IMR-90 (cell line): ENCODE measurements around the gene OSTM1. TPM values are rescaled to one million over a fixed set of nuclear protein-coding genes. Genes with fewer than 3 reads are reported as not detected.

Experiments
- ATAC-seq: fragments of 200-7000 bp; cut with Tn5 transposase; 2 replicates; pipeline ENCODE4 v1.9.1; 2020; ENCODE audit warnings: low read depth, mild to moderate bottlenecking, moderate library complexity
- BruUV-seq: library from RNA; stranded (reverse); fragments of 400-500 nt; replicated peaks from 2 replicates; lab custom pipeline; 2021; lab: Mats Ljungman, UMichigan
- CTCF ChIA-PET: fragments of 300-600 bp; formaldehyde crosslinking; extraction: SDS; loops from one replicate; lab custom pipeline; 2021; ENCODE audit warnings: antibody characterized with exemption; lab: Yijun Ruan, JAX
- POLR2A ChIA-PET: fragments of 300-600 bp; sonication (Branson Sonifier 250); formaldehyde crosslinking; loops from one replicate; lab custom pipeline; 2022; ENCODE audit warnings: antibody characterized with exemption; ENCODE audit not compliant: unreplicated experiment; lab: Charles Lee
- DNase-seq: peaks from one replicate; pipeline ENCODE4 v3.0.0; 2013
- H2AFZ ChIP-seq: replicated peaks from 2 replicates; pipeline ENCODE3; 2013; ENCODE audit warnings: low read length, mild to moderate bottlenecking; ENCODE audit not compliant: poor library complexity
- H2AK5ac ChIP-seq: 2 replicates; pipeline ENCODE4 v1.6.1; 2013; ENCODE audit warnings: low read depth, low read length, inconsistent platforms
- H2AK9ac ChIP-seq: replicated peaks from 2 replicates; pipeline ENCODE3; 2013; ENCODE audit warnings: mild to moderate bottlenecking, low read depth, low read length, moderate library complexity; ENCODE audit not compliant: poor library complexity
- H2BK120ac ChIP-seq: 2 replicates; pipeline ENCODE4 v1.6.1; 2013; ENCODE audit warnings: low read depth, low read length, inconsistent platforms
- H2BK15ac ChIP-seq: 3 replicates; pipeline ENCODE4 v1.6.1; 2013; ENCODE audit warnings: low read depth, low read length, inconsistent platforms
- H2BK20ac ChIP-seq: 2 replicates; pipeline ENCODE4 v1.6.1; 2013; ENCODE audit warnings: low read depth, mild to moderate bottlenecking, inconsistent platforms, low read length, moderate library complexity
- H2BK5ac ChIP-seq: 2 replicates; pipeline ENCODE4 v1.6.1; 2013; ENCODE audit warnings: mild to moderate bottlenecking, low read depth, low read length, inconsistent platforms; ENCODE audit not compliant: poor library complexity, severe bottlenecking
- H3K14ac ChIP-seq: replicated peaks from 2 replicates; pipeline ENCODE4 v1.6.1; 2013; ENCODE audit warnings: low read depth, low read length, inconsistent platforms
- H3K18ac ChIP-seq: 2 replicates; pipeline ENCODE4 v1.6.1; 2013; ENCODE audit warnings: low read depth, low read length, control low read depth
- H3K23ac ChIP-seq: 2 replicates; pipeline ENCODE4 v1.6.1; 2013; ENCODE audit warnings: low read depth, low read length, inconsistent platforms
- H3K27ac ChIP-seq: 2 replicates; pipeline ENCODE4 v1.5.1; 2013; ENCODE audit warnings: mild to moderate bottlenecking, control low read depth, low read length; ENCODE audit not compliant: insufficient read depth
- H3K27me3 ChIP-seq: 2 replicates; pipeline ENCODE4 v1.6.1; 2013; ENCODE audit warnings: low read length; ENCODE audit not compliant: control insufficient read depth, insufficient read depth
- H3K36me3 ChIP-seq: 2 replicates; pipeline ENCODE4 v1.6.1; 2013; ENCODE audit warnings: low read length, mixed read lengths; ENCODE audit not compliant: control insufficient read depth, insufficient read depth
- H3K4ac ChIP-seq: 2 replicates; pipeline ENCODE4 v1.6.1; 2013; ENCODE audit warnings: low read depth, low read length, inconsistent platforms
- H3K4me1 ChIP-seq: 2 replicates; pipeline ENCODE4 v1.6.1; 2013; ENCODE audit warnings: low read length, mixed read lengths; ENCODE audit not compliant: control insufficient read depth, insufficient read depth
- H3K4me2 ChIP-seq: 2 replicates; pipeline ENCODE4 v1.6.1; 2013; ENCODE audit warnings: low read depth, mild to moderate bottlenecking, control low read depth, low read length, moderate library complexity
- H3K4me3 ChIP-seq: 2 replicates; pipeline ENCODE4 v1.5.1; 2013; ENCODE audit warnings: low read depth, mild to moderate bottlenecking, control low read depth, low read length, moderate library complexity; ENCODE audit not compliant: insufficient read depth
- H3K56ac ChIP-seq: 2 replicates; pipeline ENCODE4 v1.6.1; 2013; ENCODE audit warnings: low read length, inconsistent platforms; ENCODE audit not compliant: insufficient read depth; ENCODE audit errors: extremely low read depth
- H3K79me1 ChIP-seq, 2 experiments: 2 replicates each; pipeline ENCODE4 v1.6.1; 2013; ENCODE audit warnings: low read length in 2 of 2, inconsistent platforms in 1 of 2, low read depth in 1 of 2
- H3K9ac ChIP-seq: 2 replicates; pipeline ENCODE4 v1.6.1; 2013; ENCODE audit warnings: low read depth, low read length, control low read depth
- H3K9me1 ChIP-seq: 2 replicates; pipeline ENCODE4 v1.6.1; 2013; ENCODE audit warnings: low read length, inconsistent platforms; ENCODE audit not compliant: insufficient read depth
- H3K9me3 ChIP-seq: 2 replicates; pipeline ENCODE4 v1.6.1; 2013; ENCODE audit warnings: low read length; ENCODE audit not compliant: control insufficient read depth, insufficient read depth
- H4K20me1 ChIP-seq: 2 replicates; pipeline ENCODE4 v1.6.1; 2013; ENCODE audit warnings: low read length, inconsistent platforms; ENCODE audit not compliant: insufficient read depth
- H4K5ac ChIP-seq: 2 replicates; pipeline ENCODE4 v1.6.1; 2013; ENCODE audit warnings: mild to moderate bottlenecking, low read depth, low read length, control low read depth
- H4K8ac ChIP-seq, 2 experiments: 2 replicates each; pipeline ENCODE4 v1.6.1; 2013; ENCODE audit warnings: low read depth in 2 of 2, low read length in 2 of 2, control low read depth in 1 of 2, inconsistent platforms in 1 of 2
- H4K91ac ChIP-seq: 2 replicates; pipeline ENCODE4 v1.6.1; 2013; ENCODE audit warnings: low read depth, low read length, inconsistent platforms; ENCODE audit not compliant: insufficient read depth
- CEBPB ChIP-seq: IDR thresholded peaks from 2 replicates; pipeline ENCODE4 v1.6.1; 2012; ENCODE audit warnings: low read depth, low read length, improper control_type of control experiment
- MAFK ChIP-seq: IDR thresholded peaks from 2 replicates; pipeline ENCODE4 v1.6.1; 2012; ENCODE audit warnings: low read depth, low read length, improper control_type of control experiment
- SMC3 ChIP-seq: fragments of 150-350 bp; IDR thresholded peaks from 2 replicates; pipeline ENCODE4 v1.6.1; 2016; ENCODE audit warnings: low read depth, mild to moderate bottlenecking, antibody characterized with exemption, low read length, moderate library complexity
- WGBS, 2 experiments: methylation state at CpG; one replicate each; pipeline versions ENCODE4 v1.1.5 to v1.1.7; 2013; ENCODE audit warnings: missing lambda C conversion rate in 2 of 2; ENCODE audit not compliant: insufficient read length in 1 of 2; ENCODE audit errors: extremely low coverage in 2 of 2; 5-methylcytosine and 5-hydroxymethylcytosine counted together
- dilution Hi-C: fragments of 300-500 bp; cut with HindIII; formaldehyde crosslinking; loops from one replicate; pipeline ENCODE4 v1.14.3; 2018; ENCODE audit warnings: low sequenced_read_pairs; ENCODE audit not compliant: unreplicated experiment
- in situ Hi-C: fragments of 300-500 bp; cut with MboI; formaldehyde crosslinking; loops from 3 replicates; pipeline ENCODE4 v1.14.3; 2019; ENCODE audit warnings: low sequenced_read_pairs, inconsistent platforms, mixed read lengths
- intact Hi-C: fragments of 100-400 bp; cut with micrococcal nuclease; formaldehyde crosslinking; loops from 2 replicates; pipeline ENCODE4 v1.10.0; 2022
- polyA plus RNA-seq, 3 experiments: library from polyadenylated mRNA; depleted of rRNA; stranded (reverse); fragments of >200 nt; gene quantifications; 2 replicates each; pipeline ENCODE4 v1.2.3, GENCODE V29; 2012; ENCODE audit warnings: low replicate concordance in 1 of 3
- total RNA-seq: library from RNA; depleted of rRNA; stranded (reverse); fragments of >200 nt; gene quantifications from 2 replicates; pipeline ENCODE4 v1.2.3, GENCODE V29; 2012

OSTM1 gene
- total and polyA plus RNA-seq, 2 of the 4 experiments (the other 2 are of a cell fraction): 8.0 to 24.7 TPM

- Histone ChIP-seq H3K56ac (no peak overlapping the region), H2BK15ac (no peak overlapping the region), H4K5ac (no peak overlapping the region), H3K23ac (no peak overlapping the region), H3K14ac (no peak overlapping the region), H3K18ac (no peak overlapping the region), H3K4me2 (no peak overlapping the region), H4K8ac (no peak overlapping the region), H2BK120ac (no peak overlapping the region), H3K79me1 (no peaks in the 10 kb centered on the region), H3K4ac (no peak overlapping the region), H3K9me1 (no peaks in the 10 kb centered on the region), H2AK5ac (no peak overlapping the region), H4K91ac (no peak overlapping the region), H3K27ac (no peak overlapping the region), H3K36me3 (no peaks in the 10 kb centered on the region), H2AFZ (no peak overlapping the region), H2BK5ac (no peak overlapping the region), H3K4me3 (no peak overlapping the region), H4K20me1 (no peaks in the 10 kb centered on the region), H2AK9ac (no peak overlapping the region), H2BK20ac (no peak overlapping the region), H3K4me1 (no peaks in the 10 kb centered on the region), H3K9me3 (no peaks in the 10 kb centered on the region), H3K9ac (no peak overlapping the region), H3K27me3 (peaks cover 3% of the 10 kb centered on the region)
- CTCF ChIA-PET: no interaction called here
- no TSS peak for BruUV-seq
- in situ Hi-C loops: no loop called here
- DNase-seq: no peak
- POLR2A ChIA-PET: no interaction called here
- TF ChIP-seq CEBPB (no peak), MAFK (peak; percentile 75), SMC3 (no peak)
- intact Hi-C loops: no loop called here
- ATAC-seq: no peak
- dilution Hi-C loops: no loop called here
- no CpG with 5 or more reads among the region's 2 CpGs for WGBS, 2 experiments
Measured at GRCh38 chr6:108100003-108100402, 25.5 kb upstream of the OSTM1 start.
